Stimulated activated CD4-positive, alpha-beta T cell treated with anti-CD3 and anti-CD28 coated beads, Interleukin-1b, Interleukin-23, amount 100 ng/mL, for 48 hours (primary cell): ENCODE measurements around the gene MTOR.
"Not testable (repeated sequence)": the region's sequence is repeated elsewhere in the genome, so short reads cannot be mapped to it uniquely, and the experiment has no call there.

Source experiments
- DNase-seq: peaks from one replicate; pipeline ENCODE4 v3.0.0-alpha.2; 2020

Gene MTOR

DNA sequence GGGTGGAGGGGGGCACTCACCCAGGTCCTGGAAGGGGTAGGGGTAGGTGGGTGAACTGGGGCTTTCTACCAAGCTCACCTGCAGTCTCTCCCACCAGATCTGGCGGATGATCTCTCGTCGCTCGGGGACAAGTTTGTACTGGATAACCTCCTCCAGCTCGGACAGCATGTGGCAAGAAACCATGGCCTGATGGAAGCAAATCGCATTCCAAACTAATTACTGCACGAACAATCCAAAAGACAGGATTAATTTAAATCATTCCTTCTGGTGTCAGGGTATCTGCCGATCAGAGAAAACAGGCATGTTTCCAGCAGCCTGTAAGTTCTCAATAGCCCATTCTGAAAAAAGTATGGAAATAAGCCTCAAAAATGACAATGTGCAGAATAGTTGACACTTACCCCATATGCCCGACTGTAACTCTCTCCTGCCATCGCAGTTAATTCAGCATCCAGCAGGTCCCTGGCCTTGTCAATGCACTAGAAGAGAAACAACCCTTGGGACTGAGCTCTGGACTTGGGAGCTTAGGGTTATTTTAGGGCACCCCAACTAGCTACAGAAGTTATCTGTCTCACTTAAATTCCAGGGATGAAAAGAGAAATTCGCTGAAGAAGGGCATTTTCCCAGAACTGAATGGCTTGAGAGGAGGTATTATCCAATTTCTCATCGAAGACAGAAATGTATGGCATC, 117.6 kb downstream of the MTOR start:
- DNase-seq, result no peak

DNA sequence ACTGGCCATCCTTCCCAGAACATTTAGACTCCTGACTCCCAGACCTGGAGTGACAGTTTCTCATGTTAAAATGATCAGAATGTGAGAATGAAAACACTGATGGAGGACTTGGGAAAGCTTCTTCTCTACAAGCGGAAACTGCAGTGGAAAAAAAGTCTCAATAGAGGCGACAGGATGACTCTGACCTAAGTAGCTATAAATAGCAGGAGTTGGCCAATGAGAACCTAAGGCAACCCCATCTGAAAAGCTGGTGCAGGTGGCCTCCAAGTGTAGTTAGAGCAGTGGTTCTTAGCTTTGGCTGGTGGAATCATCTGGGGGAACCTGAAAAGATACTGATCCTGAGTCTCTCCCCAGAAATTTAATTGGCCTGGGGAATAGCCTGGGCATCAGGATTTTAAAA, 118.4 kb downstream of the MTOR start:
- peak; percentile 6 for DNase-seq

DNA sequence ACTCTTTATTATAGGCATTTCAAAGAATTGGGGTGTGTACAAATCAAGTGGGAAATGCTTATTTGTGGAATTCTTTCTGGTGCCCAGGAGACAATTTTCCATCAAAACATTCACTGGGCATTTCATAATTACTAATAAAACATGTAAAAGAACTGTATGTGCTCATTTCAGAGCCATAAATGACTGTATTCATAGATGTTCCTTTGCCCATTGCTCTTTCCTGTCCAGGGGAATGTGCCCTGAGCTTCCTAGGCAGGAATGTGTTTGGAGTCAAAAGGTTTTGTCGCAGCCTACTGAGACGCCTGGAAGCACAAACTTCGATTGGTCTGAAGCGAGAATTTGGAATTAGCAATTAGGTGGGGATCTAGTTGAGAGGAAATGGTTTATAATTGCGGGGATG, 119.0 kb downstream of the MTOR start:
- DNase-seq, result no peak

DNA sequence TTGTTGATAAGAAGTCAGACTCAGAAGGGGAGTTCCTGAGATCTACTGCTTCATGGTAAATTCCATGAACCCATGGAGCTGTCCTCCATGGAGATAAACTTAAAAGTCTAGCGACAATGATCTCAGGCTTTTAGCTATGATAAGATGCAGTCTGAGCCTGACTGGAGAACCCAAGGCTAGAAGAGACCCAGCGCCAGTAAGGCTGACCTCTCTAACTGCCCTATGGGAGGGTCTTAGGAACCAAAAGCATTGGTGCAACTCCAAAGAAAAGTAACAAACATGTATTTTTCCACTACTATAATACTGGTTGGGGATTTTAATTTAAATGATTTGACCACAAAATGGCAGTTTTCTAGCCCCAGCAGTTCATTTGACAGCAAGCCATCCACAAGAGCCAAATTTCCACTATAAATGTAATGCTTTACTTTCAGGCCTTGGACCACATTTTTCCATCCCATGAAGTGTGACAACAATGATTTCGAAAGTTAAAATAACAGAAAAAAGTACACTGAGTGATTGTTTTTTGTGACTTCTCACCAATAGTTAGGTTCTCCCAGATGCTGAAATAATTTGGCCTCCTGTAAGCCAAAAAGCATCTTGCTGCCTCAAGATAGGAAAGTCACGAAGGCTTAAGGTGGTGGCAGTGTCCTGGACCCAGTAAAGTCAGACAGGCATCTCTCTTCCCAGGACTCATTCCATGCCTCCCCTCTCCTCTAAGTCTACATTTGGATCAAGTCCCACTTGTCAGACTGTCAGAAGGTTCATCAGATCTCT, 119.5 kb downstream of the MTOR start:
- no peak for DNase-seq

DNA sequence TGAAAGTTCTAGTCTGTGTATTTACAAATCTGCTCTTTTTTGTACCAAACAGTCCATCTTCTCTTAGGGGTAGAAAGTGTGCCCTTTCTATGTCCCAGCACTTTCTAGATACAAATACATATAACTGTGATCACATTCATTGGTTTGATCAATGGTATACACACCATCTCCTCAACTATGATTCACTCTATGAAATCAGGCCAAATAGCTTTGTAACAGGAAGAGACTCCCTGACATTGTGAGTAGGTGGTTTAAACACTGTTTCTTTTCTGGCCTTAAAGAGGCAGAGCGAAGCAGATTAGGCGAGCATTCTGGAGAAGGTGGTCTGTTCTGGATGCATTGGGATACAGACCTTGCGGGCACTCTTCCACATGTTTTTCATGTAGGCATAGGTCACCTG, 123.4 kb downstream of the MTOR start:
- no peak for DNase-seq

DNA sequence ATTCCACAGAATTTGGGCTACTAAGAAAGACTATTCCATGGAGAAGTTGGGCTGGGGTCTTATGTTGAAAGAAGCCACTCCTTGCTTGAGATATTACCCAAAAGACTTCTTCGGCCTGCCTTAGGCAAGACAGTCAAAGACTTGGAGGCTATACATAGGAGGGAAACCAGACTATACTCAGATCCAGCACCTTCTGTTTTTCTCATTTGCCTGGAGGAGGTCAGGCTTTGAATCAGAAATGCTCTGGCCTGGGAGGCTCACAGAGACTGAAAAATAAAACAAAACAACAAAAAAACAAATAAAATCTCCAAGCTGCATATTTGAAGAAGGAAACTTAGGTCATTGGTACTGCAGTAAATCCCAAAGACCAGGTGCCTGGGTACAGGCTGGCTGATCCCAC, 124.3 kb downstream of the MTOR start:
- DNase-seq, result no peak

DNA sequence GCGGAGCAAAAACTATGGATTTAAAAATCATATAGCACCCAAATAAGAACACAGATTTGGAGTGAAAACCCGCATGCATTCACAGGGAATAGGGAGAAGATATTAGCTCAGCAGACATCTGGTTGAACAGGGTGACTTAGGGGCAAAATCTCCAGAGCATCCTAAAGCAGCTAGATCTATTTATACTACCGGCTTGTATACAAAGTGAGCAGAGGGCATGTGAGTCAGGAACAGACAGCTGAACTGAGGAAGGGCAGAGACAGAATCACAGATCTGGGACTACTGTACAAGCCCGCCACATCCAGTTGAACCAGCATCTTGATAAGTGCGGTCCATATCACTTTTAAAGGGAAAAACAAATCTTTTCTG, 127.5 kb downstream of the MTOR start:
- DNase-seq, result no peak

DNA sequence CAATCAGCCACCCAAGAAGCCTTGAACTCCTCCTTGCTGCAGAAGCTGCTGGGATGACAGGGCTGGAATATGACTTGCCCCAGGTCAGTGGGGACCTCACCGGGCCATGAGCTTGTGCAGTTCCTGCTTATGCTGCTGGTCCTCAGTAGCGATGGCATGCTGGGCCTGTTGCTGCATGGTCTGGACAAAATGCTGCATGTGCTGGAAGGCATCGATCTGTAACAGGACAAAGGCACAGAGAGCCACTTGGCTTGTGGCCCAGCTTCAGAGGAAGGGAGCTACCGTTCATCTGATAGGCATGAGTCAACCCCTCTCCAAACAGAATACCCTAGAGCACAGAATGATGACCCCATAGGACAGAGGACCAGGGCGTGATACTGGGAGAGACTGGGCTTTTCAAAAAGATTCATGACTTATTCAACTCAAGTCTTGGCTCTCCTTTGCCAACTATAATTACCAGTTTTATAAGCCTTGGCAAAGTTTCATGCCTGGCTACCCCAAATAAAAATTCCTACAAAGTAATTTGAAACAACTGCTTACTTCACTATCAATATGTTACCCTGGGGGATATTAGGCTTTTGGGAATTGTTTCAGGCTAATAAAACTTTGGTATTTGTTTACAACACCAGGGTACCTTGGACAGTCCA, 128.0 kb downstream of the MTOR start:
- DNase-seq, result no peak

DNA sequence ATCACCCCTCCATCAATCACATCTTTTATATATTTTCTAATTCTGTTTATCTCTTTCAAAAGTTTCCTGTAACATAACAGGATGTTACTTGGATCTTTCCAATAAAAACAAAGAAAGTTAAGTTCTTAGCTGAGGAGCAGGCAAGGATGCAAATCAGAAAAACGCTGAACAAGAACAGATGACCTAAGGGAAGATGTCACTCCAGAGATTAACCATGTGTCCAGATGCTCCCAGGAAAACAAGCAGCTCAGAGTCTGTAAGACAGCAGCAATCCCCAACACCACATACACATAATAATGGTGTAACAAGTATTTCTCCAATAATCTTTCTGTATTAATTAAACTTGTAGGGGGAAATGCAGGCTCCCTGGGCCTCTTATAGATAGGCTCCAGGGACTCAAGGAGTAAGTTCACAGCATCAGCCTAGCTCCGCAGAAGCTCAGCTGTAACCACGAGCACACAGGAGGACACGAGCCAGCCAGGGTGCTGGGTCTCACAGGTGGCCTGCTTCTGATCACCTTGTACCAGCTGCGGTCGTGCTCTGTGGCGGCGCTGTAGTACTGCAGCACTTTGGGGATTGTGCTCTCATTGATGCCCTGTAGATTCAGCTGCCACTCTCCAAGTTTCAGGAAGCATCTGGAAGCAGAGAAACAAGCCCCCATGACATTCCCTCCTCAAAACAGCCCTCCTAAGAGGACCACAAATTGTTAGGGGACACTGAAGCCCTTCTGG, 129.6 kb downstream of the MTOR start:
- no peak for DNase-seq

DNA sequence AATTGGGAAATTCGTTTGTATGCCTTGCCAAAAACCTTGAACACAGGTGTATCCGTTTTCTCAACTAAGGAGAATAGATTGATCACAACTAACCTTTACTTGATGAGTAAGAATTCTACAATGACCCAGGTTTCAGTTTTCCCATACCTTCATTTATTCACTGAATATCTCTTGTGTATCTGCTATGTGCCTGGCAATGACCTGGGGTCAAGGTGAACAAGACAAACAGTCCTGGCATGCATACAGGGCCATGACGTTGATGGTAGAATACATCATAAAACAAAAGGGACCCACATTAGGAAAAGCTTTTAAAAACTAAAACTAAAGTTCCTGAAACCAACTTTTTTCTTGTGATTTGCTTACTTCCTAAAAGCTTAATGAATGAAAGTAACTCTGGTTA, 130.5 kb downstream of the MTOR start:
- DNase-seq, result no peak

DNA sequence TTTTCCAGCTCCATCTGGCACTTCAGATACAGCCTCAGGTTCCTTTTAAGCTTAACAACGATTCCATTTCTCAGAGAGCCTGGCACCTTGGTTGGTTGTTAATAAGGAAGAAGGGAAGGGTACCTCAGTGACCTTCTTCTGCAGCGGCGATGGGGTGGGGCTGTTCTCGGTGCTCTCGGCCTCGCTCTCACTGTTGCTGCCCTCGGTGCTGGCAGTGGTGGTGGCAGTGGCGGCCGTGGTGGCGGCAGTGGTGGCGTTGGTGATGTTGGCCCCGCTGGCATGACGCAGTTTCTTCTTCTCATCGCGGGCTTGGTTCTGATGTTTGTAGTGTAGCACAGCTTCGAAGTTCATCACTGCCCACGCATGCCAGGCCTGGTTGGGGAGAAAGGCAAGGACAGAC, 131.9 kb downstream of the MTOR start:
- no peak for DNase-seq

DNA sequence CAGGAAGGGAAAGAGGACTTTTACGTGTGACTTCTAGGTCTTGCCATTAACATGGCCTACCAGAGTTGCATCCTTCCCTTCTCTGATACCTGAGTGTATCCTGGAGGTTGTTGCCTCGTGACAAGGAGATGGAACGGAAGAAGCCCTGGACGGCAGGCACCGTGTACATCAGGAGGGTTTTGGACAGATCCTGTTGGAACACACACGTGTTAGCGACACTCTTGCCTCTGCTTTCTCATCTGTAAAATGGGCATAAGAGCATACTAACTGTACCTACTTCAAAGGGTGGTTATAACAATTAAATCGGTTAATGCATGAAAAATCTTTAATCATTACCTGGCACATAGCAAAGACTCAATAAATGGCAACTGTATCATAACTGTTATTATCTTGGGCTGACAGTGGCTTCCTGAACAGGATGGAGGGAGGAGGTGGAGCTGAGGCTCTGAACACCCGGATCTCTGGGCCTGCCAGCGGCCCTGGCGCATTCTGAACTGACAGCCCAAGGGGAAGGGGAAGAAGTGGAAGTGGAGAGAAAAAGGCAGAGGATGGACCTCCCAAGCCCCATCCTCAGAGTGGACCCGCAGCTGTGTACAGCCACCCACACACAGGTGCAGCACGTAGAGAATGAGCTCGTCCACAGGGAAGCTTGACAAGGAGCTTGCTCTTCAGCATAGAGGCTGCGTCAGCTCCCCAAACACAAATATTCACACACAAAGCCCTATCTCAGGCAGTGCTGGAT, 132.5 kb downstream of the MTOR start:
- DNase-seq, result no peak

DNA sequence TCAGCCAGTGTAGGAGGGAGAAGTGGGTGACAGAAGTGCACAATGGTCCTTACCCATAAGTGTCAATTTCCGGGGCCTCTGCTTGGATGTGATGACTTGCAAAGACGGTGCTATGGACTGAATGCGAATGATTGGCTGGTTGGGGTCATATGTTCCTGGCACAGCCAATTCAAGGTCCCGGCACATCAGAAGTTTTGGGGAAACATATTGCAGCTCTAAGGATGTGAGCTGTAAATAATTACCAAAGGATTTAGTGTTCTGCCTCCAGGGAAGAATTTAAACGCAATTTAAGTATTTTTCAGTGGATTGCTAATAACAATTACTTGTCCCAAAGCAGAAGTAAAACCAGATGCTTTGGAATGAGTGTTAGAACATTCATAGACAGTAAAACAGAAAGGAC, 135.8 kb downstream of the MTOR start:
- DNase-seq, result no peak

DNA sequence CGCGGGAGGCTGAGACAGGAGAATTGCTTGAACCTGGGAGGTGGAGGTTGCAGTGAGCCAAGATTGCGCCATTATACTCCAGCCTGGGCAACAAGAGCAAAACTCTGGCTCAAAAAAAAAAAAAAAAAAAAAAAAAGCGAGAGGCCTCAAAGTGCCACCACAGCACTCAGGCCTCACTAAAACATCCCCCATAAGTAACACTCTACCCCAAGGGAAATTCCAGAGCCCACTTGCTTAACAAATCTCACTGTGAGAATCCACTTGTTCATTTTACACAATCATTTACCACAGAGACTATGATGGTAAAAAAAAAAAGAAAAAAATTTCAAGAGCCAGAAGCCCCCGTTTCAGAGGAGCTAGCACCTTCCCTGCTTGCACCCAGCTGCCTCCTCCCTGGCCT, 136.4 kb downstream of the MTOR start:
- DNase-seq, result no peak

DNA sequence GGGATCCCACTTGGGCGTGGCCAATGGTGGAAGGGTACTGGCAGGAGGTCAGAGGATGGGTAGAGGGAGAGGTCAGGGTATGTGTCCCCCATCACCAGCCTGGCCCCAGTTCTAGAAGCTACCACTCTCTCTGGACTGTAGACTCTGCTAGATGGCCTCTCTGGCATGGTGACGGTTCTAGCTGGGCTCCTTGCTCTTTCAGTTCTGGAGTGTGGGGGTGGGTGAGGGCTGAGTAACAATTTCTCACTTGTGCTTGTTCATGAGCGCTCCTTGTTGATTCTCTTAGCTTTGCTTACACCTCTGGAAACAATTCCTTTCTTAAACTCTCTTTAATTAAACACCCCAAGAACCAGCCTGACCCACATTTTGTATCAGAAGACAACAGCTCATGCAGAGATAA, 137.4 kb downstream of the MTOR start:
- no peak for DNase-seq

DNA sequence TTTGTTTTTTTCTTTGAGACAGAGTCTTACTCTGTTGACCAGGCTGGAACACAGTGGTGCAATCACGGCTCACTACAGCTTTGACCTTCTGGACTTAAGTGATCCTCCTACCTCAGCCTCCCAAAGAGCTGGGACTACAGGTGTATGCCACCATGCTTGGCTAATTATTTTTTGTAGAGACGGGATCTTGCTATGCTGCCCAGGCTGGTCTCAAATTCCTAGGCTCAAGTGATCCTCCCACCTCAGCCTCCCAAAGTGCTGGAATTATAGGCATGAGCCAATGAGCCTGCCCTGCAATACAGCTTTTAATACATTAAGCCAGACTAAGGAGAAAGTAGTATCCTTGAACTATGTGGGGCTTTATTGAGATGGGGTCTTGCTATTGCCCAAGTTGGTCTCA, 146.0 kb downstream of the MTOR start:
- DNase-seq, result no peak

DNA sequence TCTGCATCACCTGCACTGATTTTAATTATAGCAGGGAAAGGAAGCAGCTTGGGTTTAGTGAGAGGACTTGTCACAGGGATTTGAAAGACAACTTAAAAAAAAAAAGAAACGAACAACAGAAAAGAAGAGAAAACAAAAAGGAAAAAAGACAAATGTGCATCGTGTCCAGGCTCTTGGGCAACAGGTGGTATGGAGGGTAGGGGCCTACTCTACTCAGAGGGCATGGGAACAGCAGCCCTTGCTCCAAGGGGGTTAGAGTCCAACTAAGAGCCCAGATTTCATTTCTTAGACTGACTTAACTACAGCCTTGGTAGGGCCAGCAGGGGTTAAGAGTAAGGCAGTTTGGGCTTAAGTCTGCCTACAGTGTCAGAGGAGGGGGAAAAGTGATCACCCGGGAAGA, 147.4 kb downstream of the MTOR start:
- no peak for DNase-seq

DNA sequence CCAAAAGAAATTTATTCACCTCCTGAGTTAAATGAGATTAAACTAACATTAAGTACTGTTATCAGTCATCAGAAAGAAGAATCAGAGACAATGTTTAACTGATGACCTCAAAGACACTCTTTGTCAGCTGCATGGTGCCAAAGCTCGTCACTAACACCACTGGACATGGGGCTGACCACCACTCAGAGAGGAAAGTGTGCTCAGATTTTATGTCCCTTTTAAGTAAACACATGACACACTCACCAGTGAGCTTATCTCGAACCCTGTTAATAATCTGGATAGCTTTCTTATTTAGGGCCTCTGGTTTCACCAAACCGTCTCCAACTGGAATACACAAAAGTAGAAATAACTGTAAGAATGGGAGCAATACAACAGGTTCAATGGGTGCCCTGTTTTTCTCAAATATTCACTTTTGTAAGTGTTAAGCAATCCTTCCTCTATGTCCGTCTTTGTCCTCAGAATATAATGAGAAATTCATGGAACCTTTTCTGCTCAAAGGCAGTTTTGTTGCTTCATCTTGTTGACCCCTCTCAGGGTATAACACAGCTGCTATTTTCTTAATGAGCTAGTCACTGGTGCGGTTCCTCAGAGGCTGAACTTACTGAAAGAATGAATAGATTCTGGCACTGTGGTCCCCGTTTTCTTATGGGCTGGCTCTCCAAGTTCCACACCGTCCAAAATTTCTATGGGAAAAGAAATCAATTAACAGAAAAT, 153.1 kb downstream of the MTOR start:
- no peak for DNase-seq

DNA sequence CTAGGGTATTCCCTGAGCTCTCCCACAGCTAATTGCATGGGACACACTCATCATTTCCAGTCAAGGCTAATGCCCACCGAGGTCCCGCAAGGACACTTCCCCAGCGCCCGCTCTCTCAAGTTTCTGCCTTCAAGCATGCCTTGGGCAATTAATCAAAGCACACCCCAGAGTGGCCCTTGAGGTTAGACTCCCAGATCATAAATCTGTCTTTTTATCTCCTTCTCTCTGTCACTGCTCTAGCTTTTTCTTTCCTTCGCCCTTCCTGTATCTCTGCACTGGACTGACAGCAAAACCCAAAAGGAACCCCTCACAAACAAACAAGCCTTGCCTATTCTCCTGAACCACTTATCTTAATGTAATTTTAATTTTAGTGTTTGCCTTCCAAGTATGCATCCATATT, 154.8 kb downstream of the MTOR start:
- DNase-seq, result no peak

DNA sequence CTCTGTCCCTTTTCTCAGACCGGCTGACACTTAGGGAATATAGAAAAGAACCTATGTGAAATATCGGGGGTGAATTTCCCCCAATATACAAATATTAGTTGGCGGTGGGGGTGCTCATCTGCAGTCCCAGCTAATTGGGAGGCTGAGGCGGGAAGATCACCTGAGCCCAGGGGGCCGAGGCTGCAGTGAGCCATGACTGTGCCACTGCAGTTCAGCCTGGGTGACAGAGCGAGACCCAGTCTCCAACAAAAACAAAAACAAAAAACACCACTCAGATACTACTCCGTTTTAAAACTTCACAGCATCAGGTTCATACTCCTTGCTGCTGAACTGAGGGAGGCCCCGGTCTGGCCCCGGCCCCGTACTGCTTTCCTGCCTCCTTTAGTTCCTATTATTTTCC, 156.8 kb downstream of the MTOR start:
- no peak for DNase-seq

DNA sequence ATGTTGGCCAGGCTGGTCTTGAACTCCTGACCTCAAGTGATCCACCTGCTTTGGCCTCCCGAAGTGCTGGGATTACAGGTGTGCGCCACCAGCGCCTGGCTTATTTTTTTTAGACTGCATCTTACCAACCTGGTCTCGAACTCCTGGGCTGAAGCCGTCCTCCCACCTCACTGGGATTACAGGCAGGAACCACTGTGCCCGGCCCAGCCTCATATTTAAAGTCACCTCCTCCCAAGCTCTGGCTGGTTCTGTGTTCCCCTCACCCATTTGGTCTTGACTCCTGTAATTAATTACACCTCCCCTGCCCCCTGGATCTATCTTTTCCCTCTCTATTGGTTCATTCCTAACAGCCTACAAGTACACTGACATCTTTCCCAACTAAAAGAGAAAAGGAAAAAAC, 161.0 kb downstream of the MTOR start:
- no peak for DNase-seq

DNA sequence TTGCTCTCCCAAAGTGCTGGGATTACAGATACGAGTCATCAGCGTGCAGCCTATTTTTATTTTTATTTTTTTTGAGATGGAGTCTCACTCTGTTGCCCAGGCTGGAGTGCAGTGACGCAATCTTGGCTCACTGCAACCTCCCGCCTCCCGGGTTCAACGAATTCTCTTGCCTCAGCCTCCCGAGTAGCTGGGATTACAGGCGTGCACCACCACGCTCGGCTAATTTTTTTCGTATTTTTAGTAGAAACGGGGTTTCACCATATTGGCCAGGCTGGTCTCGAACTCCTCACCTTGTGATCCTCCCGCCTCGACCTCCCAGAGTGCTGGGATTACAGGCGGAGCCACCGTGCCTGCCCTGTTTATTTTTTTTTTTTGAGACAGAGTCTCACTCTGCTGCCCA, 161.5 kb downstream of the MTOR start:
- DNase-seq, result not testable (repeated sequence)
